SK-N-SH (cell line): ENCODE measurements around the gene HBEGF. TPM values are rescaled to one million over a fixed set of nuclear protein-coding genes. Genes with fewer than 3 reads are reported as not detected.
A peak's percentile ranks its signal among the peaks of the same experiment; 100 is the strongest.

Experiments
- CTCF ChIA-PET: fragments of 300-600, 350-600 bp; formaldehyde crosslinking; extraction: SDS; loops from one replicate; lab custom pipeline; 2021; lab: Yijun Ruan, JAX
- POLR2A ChIA-PET: fragments of 350-600 bp; sonication (Branson Sonifier 250); formaldehyde crosslinking; extraction: SDS; loops from one replicate; lab custom pipeline; 2020; ENCODE audit warnings: antibody characterized with exemption, inconsistent platforms; lab: Yijun Ruan, JAX
- DNase-seq: peaks from one replicate; pipeline ENCODE4 v3.0.0; 2012
- H2AFZ ChIP-seq: fragments of 200-600 bp; sonication (generic); 2 replicates; pipeline ENCODE4 v1.8.1; 2016; ENCODE audit warnings: antibody characterized with exemption, mild to moderate bottlenecking, low read depth
- H3F3A ChIP-seq: fragments of 200-600 bp; sonication (generic); replicated peaks from 2 replicates; pipeline ENCODE3; 2016; ENCODE audit warnings: antibody characterized with exemption, mild to moderate bottlenecking; ENCODE audit not compliant: insufficient read depth
- H3K27ac ChIP-seq, 2 experiments: fragments of 200-500 bp in 1 of 2; fragments of 200-600 bp in 1 of 2; sonication (Bioruptor generic) in 1 of 2; sonication (generic), shearing (Covaris generic) in 1 of 2; 2 replicates each; pipeline versions ENCODE4 v1.5.1 to v1.6.1; 2014 to 2016; ENCODE audit warnings: low read depth in 2 of 2, inconsistent platforms in 1 of 2, low read length in 1 of 2, mild to moderate bottlenecking in 1 of 2, mixed read lengths in 1 of 2
- H3K27me3 ChIP-seq: fragments of 200-600 bp; sonication (generic), shearing (Covaris generic); 2 replicates; pipeline ENCODE4 v1.6.1; 2016; ENCODE audit warnings: mixed run types; ENCODE audit not compliant: insufficient read depth
- H3K36me3 ChIP-seq, 2 experiments: fragments of 200-500 bp in 1 of 2; fragments of 200-600 bp in 1 of 2; sonication (Bioruptor generic) in 1 of 2; sonication (generic) in 1 of 2; replicated peaks in 1 of 2; 2 replicates each; pipeline versions ENCODE3 to v1.5.1; 2014 to 2016; ENCODE audit warnings: low read length in 1 of 2, mild to moderate bottlenecking in 1 of 2; ENCODE audit not compliant: insufficient read depth in 2 of 2, control insufficient read depth in 1 of 2
- H3K4me1 ChIP-seq, 2 experiments: fragments of 200-500 bp in 1 of 2; fragments of 200-600 bp in 1 of 2; sonication (Bioruptor generic) in 1 of 2; sonication (generic), shearing (Covaris generic) in 1 of 2; 2 replicates each; pipeline versions ENCODE4 v1.5.1 to v1.6.1; 2014 to 2016; ENCODE audit warnings: low read depth in 1 of 2, low read length in 1 of 2, mixed run types in 1 of 2; ENCODE audit not compliant: insufficient read depth in 2 of 2, control insufficient read depth in 1 of 2
- H3K4me2 ChIP-seq: fragments of 200-600 bp; sonication (generic), shearing (Covaris generic); 2 replicates; pipeline ENCODE4 v1.6.1; 2017; ENCODE audit warnings: mixed run types
- H3K4me3 ChIP-seq, 2 experiments: fragments of 200-500 bp in 1 of 2; fragments of 200-600 bp in 1 of 2; sonication (Bioruptor generic) in 1 of 2; sonication (generic), shearing (Covaris generic) in 1 of 2; 2 replicates each; pipeline versions ENCODE4 v1.5.1 to v1.8.1; 2014 to 2016; ENCODE audit warnings: low read depth in 2 of 2, inconsistent platforms in 1 of 2, low read length in 1 of 2, mild to moderate bottlenecking in 1 of 2, mixed read lengths in 1 of 2, moderate library complexity in 1 of 2
- H3K79me2 ChIP-seq: fragments of 200-600 bp; sonication (generic); 2 replicates; pipeline ENCODE4 v1.8.1; 2017; ENCODE audit warnings: mild to moderate bottlenecking; ENCODE audit not compliant: insufficient read depth
- H3K9ac ChIP-seq: fragments of 200-600 bp; sonication (generic); 2 replicates; pipeline ENCODE4 v1.6.1; 2017; ENCODE audit warnings: mixed run types
- H3K9me2 ChIP-seq: fragments of 200-600 bp; sonication (generic); 2 replicates; pipeline ENCODE4 v1.6.1; 2017; ENCODE audit warnings: mixed run types
- H3K9me3 ChIP-seq: fragments of 200-600 bp; sonication (generic); 2 replicates; pipeline ENCODE4 v1.6.1; 2017; ENCODE audit warnings: mixed run types, mild to moderate bottlenecking, moderate library complexity
- H4K20me1 ChIP-seq: fragments of 200-600 bp; sonication (generic); 2 replicates; pipeline ENCODE4 v1.6.1; 2017; ENCODE audit warnings: mild to moderate bottlenecking, mixed run types; ENCODE audit not compliant: insufficient read depth
- CHD2 ChIP-seq: fragments of 150-350 bp; IDR thresholded peaks from 2 replicates; pipeline ENCODE4 v1.6.1; 2018; ENCODE audit warnings: low read length; ENCODE audit not compliant: partially characterized antibody
- ELF1 ChIP-seq: IDR thresholded peaks from 2 replicates; pipeline ENCODE4 v1.4.0; 2012
- EP300 ChIP-seq, 2 experiments: IDR thresholded peaks; 2 replicates each; pipeline versions ENCODE4 v1.4.0 to v1.6.1; 2012; ENCODE audit warnings: borderline replicate concordance in 1 of 2, low read depth in 1 of 2, low read length in 1 of 2
- FOSL2 ChIP-seq: IDR thresholded peaks from 2 replicates; pipeline ENCODE4 v1.4.0; 2012; ENCODE audit warnings: low read depth, mild to moderate bottlenecking, moderate library complexity, borderline replicate concordance
- GABPA ChIP-seq: IDR thresholded peaks from 2 replicates; pipeline ENCODE4 v1.4.0; 2012; ENCODE audit warnings: low read depth, mild to moderate bottlenecking
- JUND ChIP-seq: IDR thresholded peaks from 2 replicates; pipeline ENCODE4 v1.4.0; 2012
- MAX ChIP-seq: IDR thresholded peaks from 2 replicates; pipeline ENCODE4 v1.4.0; 2012; ENCODE audit warnings: low read depth
- MEF2A ChIP-seq: IDR thresholded peaks from 2 replicates; pipeline ENCODE4 v1.4.0; 2012; ENCODE audit warnings: low read depth, borderline replicate concordance
- NFIC ChIP-seq: IDR thresholded peaks from 2 replicates; pipeline ENCODE4 v1.4.0; 2012; ENCODE audit warnings: borderline replicate concordance
- POLR2AphosphoS5 ChIP-seq: IDR thresholded peaks from 2 replicates; pipeline ENCODE4 v1.6.1; 2012; ENCODE audit warnings: low read depth, low read length
- RAD21 ChIP-seq: IDR thresholded peaks from 2 replicates; pipeline ENCODE4 v1.6.1; 2012; ENCODE audit warnings: mild to moderate bottlenecking, low read length
- RCOR1 ChIP-seq: fragments of 150-350 bp; IDR thresholded peaks from 2 replicates; pipeline ENCODE4 v1.6.1; 2017; ENCODE audit warnings: antibody characterized with exemption, low read length
- RFX5 ChIP-seq: IDR thresholded peaks from 2 replicates; pipeline ENCODE4 v1.6.1; 2012; ENCODE audit warnings: mild to moderate bottlenecking, improper control_type of control experiment, low read length
- RXRA ChIP-seq: IDR thresholded peaks from 2 replicates; pipeline ENCODE4 v1.4.0; 2012; ENCODE audit warnings: low read depth, mild to moderate bottlenecking, borderline replicate concordance
- SMC3 ChIP-seq: IDR thresholded peaks from 2 replicates; pipeline ENCODE4 v1.6.1; 2012; ENCODE audit warnings: low read depth, low read length, improper control_type of control experiment
- TAF1 ChIP-seq: IDR thresholded peaks from 2 replicates; pipeline ENCODE4 v1.6.1; 2012; ENCODE audit warnings: low read depth, mild to moderate bottlenecking, low read length, moderate library complexity, borderline replicate concordance
- TCF12 ChIP-seq: IDR thresholded peaks from 2 replicates; pipeline ENCODE4 v1.4.0; 2012
- TEAD4 ChIP-seq: IDR thresholded peaks from 2 replicates; pipeline ENCODE4 v1.4.0; 2012; ENCODE audit warnings: mild to moderate bottlenecking, borderline replicate concordance; ENCODE audit not compliant: insufficient read depth
- USF1 ChIP-seq: IDR thresholded peaks from 2 replicates; pipeline ENCODE4 v1.4.0; 2012; ENCODE audit warnings: low read depth, borderline replicate concordance
- ZBTB33 ChIP-seq: IDR thresholded peaks from 2 replicates; pipeline ENCODE4 v1.4.0; 2012; ENCODE audit warnings: low read depth, borderline replicate concordance
- WGBS: methylation state at CpG from one replicate; pipeline ENCODE4 v1.1.6; 2017; ENCODE audit warnings: low lambda C conversion rate; 5-methylcytosine and 5-hydroxymethylcytosine counted together
- polyA plus RNA-seq, 3 experiments: library from polyadenylated mRNA; depleted of rRNA; stranded (reverse); fragments of >200 nt; gene quantifications; 2 replicates each; pipeline ENCODE4 v1.2.3, GENCODE V29; 2012
- TF ChIP-seq, protein P1 (sequence below): IDR thresholded peaks from 2 replicates; pipeline ENCODE4; 2012
- TF ChIP-seq, protein P2 (sequence below): fragments of 200-600 bp; sonication (generic); IDR thresholded peaks from 2 replicates; pipeline ENCODE4 v1.6.1; 2017; ENCODE audit warnings: antibody characterized with exemption, mild to moderate bottlenecking, moderate library complexity

Gene HBEGF
- polyA plus RNA-seq, 1 of the 3 experiments (the other 2 are of a cell fraction): 59.8 TPM

DNA sequence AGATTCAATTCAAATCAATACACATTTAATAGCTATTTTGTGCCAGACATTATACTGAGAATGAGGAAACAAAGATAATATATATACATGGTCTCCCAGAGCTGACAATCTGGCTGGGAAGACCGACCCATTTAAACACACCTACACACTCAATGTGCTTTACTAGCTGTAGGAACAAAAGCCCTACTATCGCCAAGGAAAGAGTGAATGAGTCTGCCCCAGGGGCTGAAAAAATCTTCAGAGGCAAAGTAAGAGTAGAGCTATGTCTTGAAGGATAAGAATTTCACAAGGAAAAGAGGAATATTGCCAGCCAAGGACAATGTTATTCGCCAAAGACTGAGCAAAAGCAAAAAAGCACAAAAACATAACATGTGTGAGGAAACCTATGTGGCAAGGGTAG lies 50.1 kb downstream of the HBEGF start:
- Histone ChIP-seq H2AFZ (no peak overlapping the region), H3K27ac (peak overlapping the region in 1 of 2 experiments; percentile 96; a peak in 2 of 4 replicates), H3K36me3 (peaks cover 3 to 15% of the 10 kb centered on the region in 2 experiments), H4K20me1 (peaks cover 4% of the 10 kb centered on the region; the same call in 1 of the 2 replicates), H3K79me2 (peaks cover 79% of the 10 kb centered on the region), H3K9me2 (no peaks in the 10 kb centered on the region), H3K4me1 (peaks cover 0 to 64% of the 10 kb centered on the region in 2 experiments; a peak in 3 of 4 replicates), H3K27me3 (no peaks in the 10 kb centered on the region), H3K4me3 (no peak overlapping the region), H3K9ac (no peak overlapping the region), H3K4me2 (no peak overlapping the region), H3K9me3 (no peaks in the 10 kb centered on the region), H3F3A (peaks cover 66% of the 10 kb centered on the region)
- no peak for DNase-seq
- POLR2A ChIA-PET: no interaction called here
- 96% methylated on average over 3 of the region's 3 CpGs for WGBS
- TF ChIP-seq ELF1 (no peak), GABPA (no peak), ZBTB33 (no peak)
- TF ChIP-seq, protein P1, sequence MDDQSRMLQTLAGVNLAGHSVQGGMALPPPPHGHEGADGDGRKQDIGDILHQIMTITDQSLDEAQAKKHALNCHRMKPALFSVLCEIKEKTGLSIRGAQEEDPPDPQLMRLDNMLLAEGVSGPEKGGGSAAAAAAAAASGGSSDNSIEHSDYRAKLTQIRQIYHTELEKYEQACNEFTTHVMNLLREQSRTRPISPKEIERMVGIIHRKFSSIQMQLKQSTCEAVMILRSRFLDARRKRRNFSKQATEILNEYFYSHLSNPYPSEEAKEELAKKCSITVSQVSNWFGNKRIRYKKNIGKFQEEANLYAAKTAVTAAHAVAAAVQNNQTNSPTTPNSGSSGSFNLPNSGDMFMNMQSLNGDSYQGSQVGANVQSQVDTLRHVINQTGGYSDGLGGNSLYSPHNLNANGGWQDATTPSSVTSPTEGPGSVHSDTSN: no peak
- TF ChIP-seq, protein P2, sequence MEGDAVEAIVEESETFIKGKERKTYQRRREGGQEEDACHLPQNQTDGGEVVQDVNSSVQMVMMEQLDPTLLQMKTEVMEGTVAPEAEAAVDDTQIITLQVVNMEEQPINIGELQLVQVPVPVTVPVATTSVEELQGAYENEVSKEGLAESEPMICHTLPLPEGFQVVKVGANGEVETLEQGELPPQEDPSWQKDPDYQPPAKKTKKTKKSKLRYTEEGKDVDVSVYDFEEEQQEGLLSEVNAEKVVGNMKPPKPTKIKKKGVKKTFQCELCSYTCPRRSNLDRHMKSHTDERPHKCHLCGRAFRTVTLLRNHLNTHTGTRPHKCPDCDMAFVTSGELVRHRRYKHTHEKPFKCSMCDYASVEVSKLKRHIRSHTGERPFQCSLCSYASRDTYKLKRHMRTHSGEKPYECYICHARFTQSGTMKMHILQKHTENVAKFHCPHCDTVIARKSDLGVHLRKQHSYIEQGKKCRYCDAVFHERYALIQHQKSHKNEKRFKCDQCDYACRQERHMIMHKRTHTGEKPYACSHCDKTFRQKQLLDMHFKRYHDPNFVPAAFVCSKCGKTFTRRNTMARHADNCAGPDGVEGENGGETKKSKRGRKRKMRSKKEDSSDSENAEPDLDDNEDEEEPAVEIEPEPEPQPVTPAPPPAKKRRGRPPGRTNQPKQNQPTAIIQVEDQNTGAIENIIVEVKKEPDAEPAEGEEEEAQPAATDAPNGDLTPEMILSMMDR: no peak
- CTCF ChIA-PET: no interaction called here

DNA sequence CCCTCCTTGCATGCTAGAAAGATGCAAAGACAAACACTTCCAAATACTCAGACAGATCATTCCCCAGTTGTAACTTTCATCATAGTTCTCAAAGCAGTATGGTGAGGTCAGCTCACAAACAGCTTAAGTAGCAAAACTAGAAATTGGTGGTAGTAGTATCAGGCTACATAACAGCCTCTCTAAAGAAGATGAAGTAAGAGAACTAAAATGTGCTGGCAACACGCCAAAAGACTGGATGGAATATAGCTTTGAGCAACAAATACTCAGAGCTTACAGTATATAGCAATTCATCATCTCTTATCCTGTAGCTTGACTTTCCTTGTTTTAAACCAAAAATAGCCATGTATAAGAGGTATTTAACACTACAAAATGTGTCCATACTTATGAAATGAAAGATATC lies 51.0 kb downstream of the HBEGF start:
- no peaks in the 10 kb centered on the region for H3K9me2 ChIP-seq
- peaks cover 4% of the 10 kb centered on the region; the same call in 1 of the 2 replicates for H4K20me1 ChIP-seq
- H3K27ac ChIP-seq: peak overlapping the region in 1 of 2 experiments; percentile 96; a peak in 2 of 4 replicates
- peaks cover 63% of the 10 kb centered on the region for H3F3A ChIP-seq
- H3K9me3 ChIP-seq: no peaks in the 10 kb centered on the region
- no peaks in the 10 kb centered on the region for H3K27me3 ChIP-seq
- H3K36me3 ChIP-seq: peaks cover 3 to 12% of the 10 kb centered on the region in 2 experiments
- no peak overlapping the region; the same call in 1 of the 2 replicates for H3K9ac ChIP-seq
- 0 out of 4 replicates have a peak, but pooled peaks of 1 of the 2 experiments have one; percentile 50 for TF ChIP-seq EP300 (IDR thresholded peaks at IDR 0.05; ENCODE audit: borderline replicate concordance in 1 of 2, low read depth in 1 of 2, low read length in 1 of 2)
- TF ChIP-seq RAD21: no peak
- TF ChIP-seq POLR2AphosphoS5: peak; percentile 38; the same call in 1 of the 2 replicates
- TF ChIP-seq, protein P1: peak; percentile 73
- TF ChIP-seq SMC3: no peak
- TF ChIP-seq JUND: peak; percentile 82
- no peak for TF ChIP-seq CHD2
- no peak for TF ChIP-seq TAF1
- peak; percentile 68 for TF ChIP-seq FOSL2
- 0 out of 2 replicates have a peak, but pooled peaks have one; percentile 57 for TF ChIP-seq TEAD4
- no peak for TF ChIP-seq RFX5
- TF ChIP-seq RCOR1: no peak
- TF ChIP-seq RXRA: peak; percentile 51; the same call in 1 of the 2 replicates
- no peak for TF ChIP-seq USF1
- peak; percentile 97 for TF ChIP-seq NFIC
- TF ChIP-seq MAX: peak; percentile 25; the same call in 1 of the 2 replicates
- peak; percentile 80 for TF ChIP-seq MEF2A
- TF ChIP-seq TCF12: peak; percentile 46; the same call in 1 of the 2 replicates
- ChIA-PET POLR2A (no interaction called here), CTCF (no interaction called here)
- peak overlapping the region; percentile 18; the same call in 1 of the 2 replicates for H3K4me2 ChIP-seq
- no peak overlapping the region for H3K4me3 ChIP-seq
- WGBS: 13% methylated on average over 1 of the region's 1 CpG
- peaks cover 0 to 64% of the 10 kb centered on the region in 2 experiments; a peak in 3 of 4 replicates for H3K4me1 ChIP-seq
- peaks cover 79% of the 10 kb centered on the region for H3K79me2 ChIP-seq
- DNase-seq: no peak
- no peak overlapping the region for H2AFZ ChIP-seq
